A673 (cell line): ENCODE measurements around the gene TSPAN12. TPM values are rescaled to one million over a fixed set of nuclear protein-coding genes. Genes with fewer than 3 reads are reported as not detected.

ENCODE experiments used
- BruUV-seq: library from RNA; stranded (reverse); fragments of 400-500 nt; replicated peaks from 2 replicates; lab custom pipeline; 2021; lab: Mats Ljungman, UMichigan
- CTCF ChIA-PET: fragments of 300-600 bp; sonication (Branson Sonifier 250); formaldehyde crosslinking; loops from one replicate; lab custom pipeline; 2022; ENCODE audit warnings: antibody characterized with exemption; lab: Charles Lee
- POLR2A ChIA-PET: fragments of 300-600 bp; sonication (Branson Sonifier 250); formaldehyde crosslinking; loops from one replicate; lab custom pipeline; 2022; ENCODE audit warnings: antibody characterized with exemption; ENCODE audit not compliant: low non-redundant PET; lab: Charles Lee
- DNase-seq: peaks from one replicate; pipeline ENCODE4 v3.0.0-alpha.2; 2015; ENCODE audit warnings: low spot score
- H3K27ac ChIP-seq: fragments of 200-600 bp; sonication (generic); 2 replicates; pipeline ENCODE4 v1.5.1; 2016; ENCODE audit warnings: mixed run types, low read depth, mild to moderate bottlenecking, mixed read lengths, antibody characterized with exemption, low read length; ENCODE audit not compliant: poor library complexity, severe bottlenecking
- H3K27me3 ChIP-seq: fragments of 200-600 bp; sonication (generic); replicated peaks from 2 replicates; pipeline ENCODE4 v1.6.1; 2017; ENCODE audit warnings: mixed run types, low read depth, mild to moderate bottlenecking, mixed read lengths, antibody characterized with exemption, low read length; ENCODE audit not compliant: insufficient read depth, poor library complexity
- H3K36me3 ChIP-seq: fragments of 200-600 bp; sonication (generic); 2 replicates; pipeline ENCODE4 v1.6.1; 2016; ENCODE audit warnings: mixed run types, mild to moderate bottlenecking, mixed read lengths, antibody characterized with exemption, low read length; ENCODE audit not compliant: insufficient read depth, poor library complexity, severe bottlenecking
- H3K4me1 ChIP-seq: fragments of 200-600 bp; sonication (generic); 2 replicates; pipeline ENCODE4 v1.6.1; 2017; ENCODE audit warnings: mixed run types, mild to moderate bottlenecking, mixed read lengths, antibody characterized with exemption, low read length; ENCODE audit not compliant: insufficient read depth, poor library complexity, severe bottlenecking
- H3K4me3 ChIP-seq: fragments of 200-600 bp; sonication (generic); 2 replicates; pipeline ENCODE4 v1.5.1; 2016; ENCODE audit warnings: low read depth, mixed run types, mild to moderate bottlenecking, mixed read lengths, low read length; ENCODE audit not compliant: poor library complexity, severe bottlenecking
- H3K9me3 ChIP-seq: fragments of 200-600 bp; sonication (generic); 2 replicates; pipeline ENCODE4 v1.6.1; 2016; ENCODE audit warnings: mixed run types, low read depth, mild to moderate bottlenecking, mixed read lengths, antibody characterized with exemption, low read length; ENCODE audit not compliant: poor library complexity, severe bottlenecking
- CTCF ChIP-seq: fragments of 300-800, 200-600 bp; sonication (generic); conservative IDR thresholded peaks from 2 replicates; pipeline ENCODE4 v1.5.1; 2017; ENCODE audit warnings: low read depth, mild to moderate bottlenecking, antibody characterized with exemption, low read length, moderate library complexity, mixed read lengths
- EZH2 ChIP-seq: fragments of 200-600 bp; sonication (generic); IDR thresholded peaks from 2 replicates; pipeline ENCODE4 v1.6.1; 2017; ENCODE audit warnings: borderline replicate concordance, low read depth, mild to moderate bottlenecking, mixed read lengths, antibody characterized with exemption, low read length; ENCODE audit not compliant: poor library complexity, severe bottlenecking
- intact Hi-C: fragments of 100-400 bp; cut with micrococcal nuclease; formaldehyde crosslinking; loops from one replicate; pipeline ENCODE4 v1.10.0; 2022; ENCODE audit not compliant: unreplicated experiment
- total RNA-seq: library from RNA; stranded (reverse); gene quantifications from 2 replicates; pipeline ENCODE4 v1.2.3, GENCODE V29; 2021

TSPAN12 gene
- total RNA-seq, 1 experiment from 2014 or later: 1.5 TPM

- CTCF ChIA-PET: no interaction called here
- Histone ChIP-seq H3K36me3 (no peaks in the 10 kb centered on the region), H3K9me3 (no peaks in the 10 kb centered on the region), H3K4me3 (no peak overlapping the region), H3K4me1 (peaks cover 5% of the 10 kb centered on the region), H3K27me3 (no peaks in the 10 kb centered on the region), H3K27ac (no peak overlapping the region)
- TF ChIP-seq CTCF (no peak), EZH2 (no peak)
- POLR2A ChIA-PET: no interaction called here
- no TSS peak for BruUV-seq
- intact Hi-C loops: no loop called here
- peak; percentile 23 for DNase-seq
Observed at GRCh38 chr7:120838281-120838682, 19.7 kb downstream of the TSPAN12 start.

GRCh38 chr7:120837599-120837998 is 20.3 kb downstream of the TSPAN12 start:
- no TSS peak for BruUV-seq
- Histone ChIP-seq H3K27ac (no peak overlapping the region), H3K27me3 (no peaks in the 10 kb centered on the region), H3K9me3 (no peaks in the 10 kb centered on the region), H3K4me3 (no peak overlapping the region), H3K36me3 (no peaks in the 10 kb centered on the region), H3K4me1 (peaks cover 5% of the 10 kb centered on the region)
- TF ChIP-seq EZH2 (no peak), CTCF (no peak)
- ChIA-PET CTCF (no interaction called here), POLR2A (no interaction called here)
- intact Hi-C loops: no loop called here
- DNase-seq: no peak

- TF ChIP-seq EZH2 (no peak), CTCF (no peak)
- DNase-seq: no peak
- no peaks in the 10 kb centered on the region for H3K36me3 ChIP-seq
- no TSS peak for BruUV-seq
- peaks cover 5% of the 10 kb centered on the region for H3K4me1 ChIP-seq
- no peaks in the 10 kb centered on the region for H3K9me3 ChIP-seq
- H3K4me3 ChIP-seq: no peak overlapping the region
- no peak overlapping the region for H3K27ac ChIP-seq
- no peaks in the 10 kb centered on the region for H3K27me3 ChIP-seq
- intact Hi-C loops: no loop called here
- ChIA-PET POLR2A (no interaction called here), CTCF (no interaction called here)
Observed at GRCh38 chr7:120836556-120837115, 21.3 kb downstream of the TSPAN12 start.
